ENCODE data around the gene EDC3. TPM values are rescaled to one million over a fixed set of nuclear protein-coding genes. Genes with fewer than 3 reads are reported as not detected.
"Not testable (repeated sequence)": the region's sequence is repeated elsewhere in the genome, so short reads cannot be mapped to it uniquely, and the experiment has no call there.

Gene EDC3
- total RNA-seq, 1 donor from 2014 or later, result 11.0 TPM

GRCh38 chr15:74630284-74631086 is 65.3 kb downstream of the EDC3 start:
- peak; percentile 30 for TF ChIP-seq CTCF (conservative IDR thresholded peaks at IDR 0.05; ENCODE audit: low read depth, low read length)
- no peak for DNase-seq (ENCODE audit: low read depth)
- no peak overlapping the region for H3K4me3 ChIP-seq (ENCODE audit: low read depth, low read length)

- DNase-seq (ENCODE audit: low read depth); H3K4me3 ChIP-seq (ENCODE audit: low read depth, low read length): not testable (repeated sequence)
Measured at GRCh38 chr15:74629696-74630095, 66.1 kb downstream of the EDC3 start.

- no peak for TF ChIP-seq CTCF (conservative IDR thresholded peaks at IDR 0.05; ENCODE audit: low read depth, low read length)
- DNase-seq (ENCODE audit: low read depth), result no peak
- no peak overlapping the region for H3K4me3 ChIP-seq (ENCODE audit: low read depth, low read length)
Measured at GRCh38 chr15:74628949-74629348, 66.9 kb downstream of the EDC3 start.

- no peak overlapping the region for H3K4me3 ChIP-seq (ENCODE audit: low read depth, low read length)
- no peak for DNase-seq (ENCODE audit: low read depth)
- no peak for TF ChIP-seq CTCF (conservative IDR thresholded peaks at IDR 0.05; ENCODE audit: low read depth, low read length)
Measured at GRCh38 chr15:74628199-74628598, 67.6 kb downstream of the EDC3 start.

GRCh38 chr15:74627766-74628165 is 68.1 kb downstream of the EDC3 start:
- H3K4me3 ChIP-seq (ENCODE audit: low read depth, low read length), result no peak overlapping the region
- TF ChIP-seq CTCF (conservative IDR thresholded peaks at IDR 0.05; ENCODE audit: low read depth, low read length), result no peak
- no peak for DNase-seq (ENCODE audit: low read depth)

- no peak for DNase-seq (ENCODE audit: low read depth)
- no peak overlapping the region for H3K4me3 ChIP-seq (ENCODE audit: low read depth, low read length)
- no peak for TF ChIP-seq CTCF (conservative IDR thresholded peaks at IDR 0.05; ENCODE audit: low read depth, low read length)
Measured at GRCh38 chr15:74626752-74627692, 68.8 kb downstream of the EDC3 start.

GRCh38 chr15:74626336-74626735 is 69.5 kb downstream of the EDC3 start:
- no peak for DNase-seq (ENCODE audit: low read depth)
- no peak for TF ChIP-seq CTCF (conservative IDR thresholded peaks at IDR 0.05; ENCODE audit: low read depth, low read length)
- H3K4me3 ChIP-seq (ENCODE audit: low read depth, low read length), result no peak overlapping the region
